Suppressor macrophage treated with lipopolysaccharide for 4 hours (primary cell): ENCODE measurements around the gene NEDD9.

Experiments used
- DNase-seq: peaks from one replicate; pipeline ENCODE4 v3.0.0-alpha.2; 2020

The NEDD9 gene

GRCh38 chr6:11214901-11215300 is 17.6 kb downstream of the NEDD9 start:
- no peak for DNase-seq

DNA sequence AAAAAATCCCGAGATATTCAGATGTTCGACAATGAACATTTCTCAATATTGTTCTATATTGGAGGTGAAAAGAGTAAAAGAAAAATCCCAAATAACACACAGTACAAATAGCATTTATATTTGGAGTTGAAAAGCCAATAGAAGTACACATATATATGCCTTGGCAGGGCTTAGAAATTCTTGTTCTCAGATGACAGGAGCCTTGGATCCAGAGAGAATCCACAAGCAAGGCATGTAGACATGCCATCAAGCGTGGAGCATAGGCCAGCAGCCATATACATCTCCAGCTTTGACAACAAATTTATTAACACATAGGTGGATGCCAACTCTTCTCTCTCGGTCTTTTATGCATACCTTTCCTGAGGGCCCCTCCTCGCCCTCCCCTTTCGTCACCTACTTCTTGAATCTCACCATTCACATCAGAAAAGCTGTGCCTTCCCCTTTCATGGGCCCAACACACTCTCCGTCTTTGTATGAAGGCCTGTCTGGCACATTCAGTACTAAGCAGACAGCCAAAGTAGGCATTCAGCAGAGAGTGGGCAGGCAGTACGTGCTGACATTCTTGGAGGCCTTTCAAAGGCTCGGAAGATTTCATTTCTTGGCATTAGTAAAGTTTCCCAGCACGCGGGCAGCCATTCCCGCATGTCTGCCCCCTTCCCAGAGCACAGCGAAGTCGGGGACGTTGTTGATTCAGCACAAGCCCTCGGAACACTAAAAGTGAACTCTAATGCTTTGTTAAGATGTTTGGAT is 18.2 kb downstream of the NEDD9 start:
- DNase-seq, result no peak

DNA sequence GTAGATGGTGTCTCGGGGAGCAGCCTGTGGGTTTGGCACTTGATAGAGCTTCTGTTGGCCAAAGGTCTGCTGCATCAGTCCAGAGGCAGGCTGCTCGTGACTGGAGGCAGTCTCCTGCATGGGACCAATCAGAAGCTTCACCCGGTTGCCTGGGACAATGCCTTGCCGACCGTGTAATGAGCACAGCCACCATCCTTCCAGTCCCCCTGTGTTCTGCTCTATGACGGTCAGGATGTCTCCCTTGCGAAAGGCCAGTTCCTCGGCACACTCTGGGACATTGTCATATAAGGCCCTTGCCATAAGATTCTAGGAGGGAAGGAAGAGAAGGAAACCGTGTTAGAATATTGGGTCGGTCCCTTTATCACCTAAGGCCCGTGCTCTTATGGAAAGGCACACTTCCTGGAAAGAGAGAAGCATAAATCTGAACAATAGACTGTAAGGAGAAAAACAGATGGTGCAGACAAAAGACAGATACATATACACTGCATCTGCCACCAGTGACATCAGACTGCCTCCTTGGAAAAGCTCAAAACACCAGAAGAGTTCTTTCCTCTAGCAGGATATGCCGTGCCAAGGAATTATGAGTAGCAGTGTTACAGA is 18.9 kb downstream of the NEDD9 start:
- no peak for DNase-seq

DNA sequence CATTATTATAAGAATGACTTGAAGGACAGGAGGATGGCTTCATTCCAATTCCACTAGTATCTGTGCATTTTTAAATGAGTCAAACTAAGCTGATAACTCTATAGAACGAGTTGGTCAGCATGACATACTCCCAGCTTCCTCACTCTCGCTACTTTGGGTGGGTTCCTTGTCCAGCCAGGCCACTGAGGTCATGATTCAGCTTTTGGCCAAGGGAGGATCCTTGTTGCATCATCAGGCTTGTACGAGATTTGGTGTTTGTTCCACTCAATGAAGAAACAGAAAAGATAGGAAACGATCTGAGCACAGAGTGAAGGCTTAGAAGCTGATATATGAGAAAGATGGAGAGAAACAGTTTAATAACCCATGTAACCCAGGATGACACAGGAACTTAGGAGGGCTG is 19.8 kb downstream of the NEDD9 start:
- peak; percentile 89 for DNase-seq

DNA sequence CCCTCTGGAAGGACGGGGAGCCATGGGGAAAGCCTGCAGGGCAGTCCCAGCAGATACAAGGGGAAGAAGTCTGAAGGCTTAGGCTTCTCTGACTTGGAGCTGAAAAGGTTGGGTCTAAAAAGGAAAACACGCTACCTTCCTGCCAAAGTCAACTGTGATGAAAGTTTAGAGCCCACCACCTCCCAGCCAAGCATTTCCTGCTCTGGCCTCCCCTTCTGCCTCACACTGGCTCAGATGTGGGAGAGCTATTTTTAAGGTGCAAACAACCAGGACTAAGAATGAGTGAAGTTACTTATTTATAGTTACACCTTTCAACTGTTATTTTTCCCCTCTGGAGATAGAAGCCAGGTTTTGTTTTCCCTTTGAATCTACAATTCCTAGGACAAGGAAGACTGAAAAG is 21.2 kb downstream of the NEDD9 start:
- no peak for DNase-seq

DNA sequence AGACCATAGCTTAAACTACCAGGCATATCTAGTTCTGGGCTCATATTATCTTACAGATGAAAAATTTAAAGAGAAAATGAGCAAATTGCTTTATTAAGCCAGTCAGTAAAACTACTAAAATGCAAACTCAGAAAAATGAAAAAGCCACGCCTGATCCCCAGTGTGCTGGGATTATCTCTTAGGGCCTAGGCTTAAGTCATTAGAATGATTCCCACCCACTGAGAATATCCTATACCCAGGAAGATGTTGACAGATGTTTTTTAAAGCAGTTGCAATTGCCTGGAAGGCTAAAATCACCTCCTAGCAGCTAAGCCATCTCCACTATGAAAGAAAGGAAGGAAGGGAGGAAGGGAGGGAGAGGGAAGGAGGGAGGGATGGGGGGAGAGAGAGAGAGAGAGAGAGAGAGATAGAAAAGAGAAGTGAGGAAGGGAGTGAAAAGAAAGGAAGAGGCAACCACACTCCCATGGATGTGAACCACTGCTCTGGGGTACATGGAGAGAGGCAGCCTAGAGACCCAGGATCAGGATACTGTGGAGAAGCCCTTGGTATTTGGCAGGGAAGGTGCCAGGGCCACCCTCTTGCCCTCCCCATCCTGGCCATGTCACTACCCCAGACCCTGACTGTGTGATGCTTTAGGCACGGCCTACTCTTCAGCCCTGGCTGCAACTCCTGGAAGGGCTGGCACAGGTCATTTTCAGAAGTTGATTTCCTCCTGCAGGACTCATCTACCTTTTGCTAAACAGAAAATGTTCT is 21.9 kb downstream of the NEDD9 start:
- DNase-seq, result no peak

DNA sequence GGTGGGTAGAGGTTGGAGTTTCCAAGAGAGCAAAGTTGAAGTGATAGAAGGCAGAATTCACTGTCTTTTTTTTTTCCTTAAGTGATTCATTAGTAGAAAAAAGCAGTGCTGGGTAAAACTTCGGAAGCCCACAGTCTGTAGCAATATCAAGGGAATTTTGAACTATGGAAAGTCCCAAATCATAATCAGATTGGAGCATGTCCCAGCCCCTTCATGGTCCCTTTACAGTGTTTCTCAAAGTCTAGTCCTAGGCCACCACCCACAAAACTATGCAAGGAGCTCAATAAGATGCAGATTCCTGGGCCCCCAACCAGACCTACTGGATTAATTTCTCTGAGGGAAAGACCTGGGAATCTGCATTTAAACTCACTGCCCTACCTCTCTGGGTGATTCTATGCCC is 22.6 kb downstream of the NEDD9 start:
- peak; percentile 30 for DNase-seq

DNA sequence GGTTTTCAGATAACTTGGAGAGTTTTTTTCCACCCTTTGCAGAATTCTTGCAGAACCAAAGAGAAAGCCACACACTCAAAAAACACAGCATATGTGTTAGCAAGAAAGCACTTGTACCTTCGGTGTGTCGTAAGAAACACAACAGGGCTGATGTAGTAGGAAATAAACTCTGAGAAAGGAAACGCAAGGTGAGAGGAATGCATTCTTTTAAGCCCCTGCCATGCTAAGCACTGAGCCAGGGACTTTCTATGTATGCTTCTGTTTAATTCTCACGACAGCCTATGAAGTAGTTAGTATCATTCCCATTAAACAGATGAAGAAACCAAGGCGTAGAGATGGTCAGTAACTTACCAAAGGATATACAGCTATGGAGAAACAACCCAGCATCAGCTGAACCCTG is 23.1 kb downstream of the NEDD9 start:
- DNase-seq, result no peak

GRCh38 chr6:11208854-11209253 is 23.6 kb downstream of the NEDD9 start:
- no peak for DNase-seq

DNA sequence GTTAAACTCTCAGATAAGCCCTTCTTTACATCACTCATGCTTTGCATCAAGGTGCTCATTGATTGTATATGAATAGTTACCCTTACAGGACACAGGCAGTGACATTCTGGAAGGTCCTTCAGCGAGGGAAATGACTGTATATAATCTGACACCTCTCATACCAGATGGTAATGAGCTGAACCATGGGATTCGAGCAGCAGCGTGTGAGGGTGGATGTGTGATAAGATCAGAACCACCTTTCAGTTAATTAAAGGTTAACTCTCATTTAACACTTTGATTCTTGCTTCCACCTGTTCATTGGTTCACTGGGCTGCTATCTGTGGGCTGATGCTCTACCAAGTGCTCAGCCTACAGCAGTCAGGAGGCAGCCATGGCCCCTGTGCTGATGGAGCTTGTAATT is 24.2 kb downstream of the NEDD9 start:
- no peak for DNase-seq

DNA sequence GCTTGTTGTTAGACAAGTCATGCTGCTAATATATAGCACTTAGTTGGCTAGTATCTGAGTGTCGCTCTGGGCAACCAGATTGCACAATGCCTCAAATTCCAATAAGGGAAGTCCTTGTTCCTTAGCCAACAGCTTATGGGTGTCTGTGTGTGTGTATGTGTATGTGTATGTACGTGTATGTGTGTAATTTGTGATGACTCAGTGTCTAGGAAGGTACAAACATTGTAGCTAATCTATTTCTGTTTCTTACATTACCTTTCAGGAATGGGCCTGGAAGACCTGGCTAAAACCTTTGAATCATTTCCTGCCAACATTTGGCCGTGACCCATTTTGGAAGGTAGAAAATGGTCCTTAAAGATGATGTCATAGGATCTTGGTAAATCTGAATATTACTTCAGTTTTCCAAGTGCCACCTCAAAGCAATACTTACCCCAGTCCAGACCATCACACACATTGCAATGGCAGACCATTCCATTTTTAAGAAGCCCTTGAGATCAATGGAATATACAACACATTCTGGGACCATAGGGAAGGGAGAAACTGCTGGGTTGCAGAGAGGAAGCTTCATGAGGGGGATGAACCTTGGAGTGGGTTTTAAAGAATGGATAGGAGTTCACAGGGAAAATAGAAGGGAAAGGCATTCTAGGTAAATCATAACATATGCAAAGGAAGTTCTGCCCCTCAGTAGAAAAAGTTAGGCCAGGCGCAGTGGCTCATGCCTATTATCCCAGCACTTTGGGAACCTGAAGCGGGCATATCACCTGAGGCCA is 25.1 kb downstream of the NEDD9 start:
- peak; percentile 95 for DNase-seq

GRCh38 chr6:11206576-11206975 is 25.9 kb downstream of the NEDD9 start:
- DNase-seq, result peak; percentile 68

DNA sequence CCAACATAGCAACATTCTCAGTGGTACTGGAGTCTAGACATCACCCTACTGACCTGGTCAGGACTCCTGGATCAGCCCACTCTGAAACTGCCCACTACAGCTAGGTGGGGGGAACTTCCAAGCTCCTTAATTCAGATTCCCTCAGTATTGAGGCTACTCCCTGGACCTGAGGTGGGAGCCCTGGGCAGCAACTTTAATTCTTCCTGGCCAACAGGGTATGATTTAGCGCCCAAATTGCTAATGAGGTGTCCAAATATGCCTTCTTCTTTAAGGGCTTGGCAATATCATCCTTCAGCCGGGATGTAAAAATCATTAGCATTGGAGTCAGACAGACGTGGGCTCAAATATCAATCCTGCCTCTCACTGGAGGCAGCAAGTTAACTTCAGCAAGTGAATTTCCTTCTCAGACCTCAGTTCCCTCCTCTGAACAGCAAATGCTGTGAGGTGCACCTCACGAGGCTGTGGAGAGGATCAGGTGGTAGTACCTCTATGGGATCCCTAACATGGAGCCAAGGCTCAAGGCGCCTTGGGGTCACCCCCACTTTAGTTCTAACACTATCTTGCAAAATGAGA is 27.6 kb downstream of the NEDD9 start:
- no peak for DNase-seq

DNA sequence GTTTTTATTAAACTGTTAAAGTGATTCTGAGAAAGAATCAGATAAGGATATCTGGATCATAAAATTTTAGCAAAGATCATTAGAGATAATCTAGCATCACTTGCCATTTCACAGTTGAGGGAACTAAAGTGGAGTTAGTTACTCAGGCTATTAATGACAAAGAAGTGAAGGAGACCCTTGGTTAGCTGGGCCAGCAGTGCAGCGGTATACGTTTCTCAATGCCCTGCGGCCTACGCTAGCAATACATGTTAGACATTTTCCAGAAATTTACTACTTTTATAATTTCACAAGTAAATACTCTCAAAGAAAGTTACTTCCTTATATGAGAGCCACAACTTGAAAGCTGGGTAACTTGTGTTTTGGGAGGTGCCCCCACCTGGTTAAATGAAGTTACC is 28.5 kb downstream of the NEDD9 start:
- DNase-seq, result no peak

- no peak for DNase-seq
Measured at GRCh38 chr6:11203306-11204004, 29.0 kb downstream of the NEDD9 start.

DNA sequence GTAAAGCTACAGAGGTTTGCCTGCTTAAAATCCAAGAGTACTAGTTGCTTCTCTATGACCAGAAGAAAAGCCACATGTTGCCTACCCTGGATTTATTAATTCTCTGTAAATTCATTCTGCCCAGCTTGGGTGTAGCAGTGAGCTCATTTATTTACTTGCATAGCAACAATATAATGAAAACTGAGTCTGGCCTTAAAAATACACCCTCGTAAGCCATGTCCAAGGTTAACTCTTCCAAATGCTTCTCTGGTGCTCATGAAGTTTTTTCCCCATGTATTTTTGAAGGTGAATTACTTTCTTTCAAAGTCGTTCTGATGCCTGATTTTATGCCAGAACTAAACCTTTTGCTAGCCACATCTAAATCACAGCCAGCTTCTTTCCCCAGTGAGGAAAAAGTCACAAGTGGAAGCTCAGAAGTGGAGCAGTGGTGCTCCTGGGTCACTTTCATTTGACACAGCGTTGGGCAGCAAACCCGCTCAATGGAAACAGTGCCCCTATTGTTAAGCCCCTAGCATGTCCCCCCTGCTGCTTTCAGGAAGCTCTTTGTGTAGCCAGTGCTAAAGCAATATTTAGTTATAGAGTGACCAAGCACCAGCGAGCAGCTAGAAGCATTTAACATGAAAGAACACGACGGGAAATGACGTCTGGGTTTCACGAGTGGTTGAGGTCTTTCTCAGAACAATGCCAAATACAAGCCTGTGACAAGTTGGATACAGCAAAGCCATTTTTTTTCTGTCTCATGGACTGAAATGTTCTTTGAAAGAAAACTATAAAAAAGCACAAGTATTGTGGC is 29.8 kb downstream of the NEDD9 start:
- DNase-seq, result no peak

DNA sequence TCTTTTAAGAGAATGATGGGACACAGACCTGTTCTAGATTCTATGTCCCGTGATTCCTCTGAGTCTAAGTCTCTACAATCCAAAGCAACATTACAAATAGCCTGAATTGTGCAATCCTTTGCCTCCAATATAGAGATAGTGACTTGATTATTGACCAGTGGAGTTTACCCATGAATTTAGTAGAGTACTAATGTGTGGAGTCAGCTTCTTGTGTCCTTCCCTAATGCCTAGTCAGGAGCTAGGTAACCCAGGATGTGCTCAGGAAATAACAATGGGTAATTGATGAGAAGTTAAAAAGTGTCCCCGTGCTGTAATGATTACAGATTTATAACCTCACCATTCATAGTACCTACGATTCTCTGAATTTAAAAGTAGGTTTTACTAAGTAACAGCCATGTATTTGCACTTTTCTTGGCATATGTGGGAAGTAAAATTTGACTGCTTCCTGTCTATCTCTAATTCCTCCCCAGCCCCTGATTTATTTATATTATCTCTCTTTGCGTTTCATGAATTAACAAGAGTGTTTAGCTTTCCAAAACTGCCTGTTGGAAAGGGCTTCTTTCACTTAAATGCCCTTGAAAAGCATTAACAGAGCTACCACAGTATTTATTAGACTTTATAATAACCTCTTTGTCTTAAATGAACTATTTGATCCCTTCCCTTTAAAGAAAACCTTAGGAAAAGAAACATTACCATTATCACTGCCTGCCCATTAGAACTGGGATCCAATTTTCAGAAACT is 30.5 kb downstream of the NEDD9 start:
- no peak for DNase-seq

DNA sequence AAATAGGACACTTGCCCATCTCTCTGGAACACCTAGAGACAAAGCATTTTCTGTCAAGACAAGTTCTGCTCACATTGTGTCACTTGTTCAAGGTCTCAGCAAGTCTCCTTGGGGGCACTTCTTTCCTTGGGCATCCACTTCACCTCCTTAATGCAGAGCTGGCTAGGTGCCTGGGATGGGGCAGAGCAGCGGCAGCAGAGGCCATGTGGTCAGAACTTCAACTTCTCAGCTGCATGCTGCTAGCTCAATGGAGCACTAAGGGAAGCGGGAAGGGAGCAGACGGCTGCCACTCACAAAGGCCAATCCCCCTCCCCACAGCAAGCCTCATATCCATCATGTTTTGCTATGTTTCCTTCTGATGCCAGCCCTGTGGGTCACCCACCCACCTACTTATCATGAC is 31.5 kb downstream of the NEDD9 start:
- DNase-seq, result no peak

DNA sequence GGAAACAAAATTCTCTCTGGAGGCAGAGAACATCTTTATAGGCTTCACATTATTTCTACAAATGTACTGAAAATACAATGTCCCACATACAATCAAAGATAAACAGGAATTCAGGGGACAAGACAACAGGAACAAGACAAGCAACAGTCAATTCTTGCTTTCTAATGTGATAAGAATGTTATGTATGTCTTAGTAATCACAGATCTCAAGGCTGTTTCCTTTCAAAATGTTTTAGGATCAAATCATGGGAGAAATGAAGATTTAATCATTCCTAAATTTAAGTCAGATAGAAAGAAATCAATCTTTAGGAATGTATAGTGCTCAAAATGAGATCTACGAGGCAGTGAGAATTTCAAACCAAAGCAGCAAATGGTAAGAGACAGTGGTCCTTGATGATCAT is 32.1 kb downstream of the NEDD9 start:
- DNase-seq, result no peak

GRCh38 chr6:11198663-11199603 is 33.5 kb downstream of the NEDD9 start:
- no peak for DNase-seq
